T-helper 2 cell treated with Interferon-gamma antibody and Interleukin-4, amounts not matched to agents 100 ng/mL and 5 ng/mL, for 36 hours (primary cell): ENCODE data around the gene KIF5B. TPM values are rescaled to one million over a fixed set of nuclear protein-coding genes. Genes with fewer than 3 reads are reported as not detected.
"Not testable (repeated sequence)": the region's sequence is repeated elsewhere in the genome, so short reads cannot be mapped to it uniquely, and the experiment has no call there.

Source experiments
- intact Hi-C: fragments of 100-400 bp; cut with micrococcal nuclease; formaldehyde crosslinking; loops from one replicate; pipeline ENCODE4 v1.15.1; 2023
- total RNA-seq: library from RNA; stranded (reverse); gene quantifications from 2 replicates; pipeline ENCODE4 v1.2.3, GENCODE V29; 2022

Gene KIF5B
- total RNA-seq, 1 donor from 2014 or later, result 70.4 TPM

- intact Hi-C loops, result not testable (repeated sequence)
These were observed 86.4 kb downstream of the KIF5B start for GRCh38 chr10:31969847-31970246.

DNA sequence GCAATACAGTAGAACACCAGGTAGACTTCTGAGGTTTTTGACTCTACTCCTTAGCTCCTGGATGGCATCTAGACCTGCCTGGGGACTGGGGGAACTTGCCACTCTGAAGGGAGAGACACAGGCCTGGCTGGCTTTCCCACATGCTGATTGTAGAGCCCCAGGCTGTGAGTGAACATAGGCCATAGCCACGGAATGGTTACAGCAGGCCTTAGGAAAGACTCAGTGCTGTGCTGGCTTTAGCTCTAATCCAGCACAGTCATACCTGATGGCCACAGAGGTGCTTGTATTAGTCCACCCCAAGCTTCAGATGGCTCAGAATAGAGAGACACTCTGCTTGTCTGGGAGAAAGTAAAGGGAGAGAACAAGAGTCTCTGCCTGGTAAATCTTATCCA, 92.6 kb downstream of the KIF5B start:
- intact Hi-C loops, result no loop called here

DNA sequence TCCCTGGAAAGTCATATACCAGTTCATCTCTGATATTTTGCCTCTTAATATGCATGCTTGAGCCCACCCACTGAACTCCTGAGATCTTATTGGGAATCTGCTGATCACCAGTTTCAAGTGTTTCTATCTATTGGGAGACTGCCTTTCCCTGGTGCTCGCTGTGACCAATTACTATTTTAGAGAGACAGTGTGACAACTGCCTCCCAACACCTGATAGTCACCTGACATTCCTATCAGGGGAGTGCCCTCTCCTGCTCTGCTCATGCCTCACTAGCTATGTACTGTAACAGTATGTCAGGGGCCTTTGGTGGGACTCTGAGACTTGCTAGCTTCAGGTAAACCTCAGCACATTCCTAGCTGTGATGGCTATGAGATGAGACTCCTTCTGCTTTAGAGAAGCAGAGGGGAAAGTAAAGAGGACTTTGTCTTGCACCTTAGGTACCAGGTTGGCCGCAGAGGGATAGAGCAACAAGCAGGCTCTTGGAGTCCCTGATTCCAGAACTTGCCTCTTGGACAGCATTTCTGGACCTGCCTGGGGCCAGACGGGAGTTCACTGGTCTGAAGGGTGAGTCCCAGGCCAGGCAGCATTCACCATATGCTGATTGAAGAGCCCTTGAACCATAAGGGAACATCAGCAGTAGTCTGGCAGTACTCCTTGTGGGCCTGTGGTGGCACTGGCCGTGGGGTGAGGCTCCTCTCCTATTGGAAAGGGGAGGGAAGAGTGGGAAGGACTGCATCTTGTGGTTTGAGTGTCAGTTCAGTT, 93.2 kb downstream of the KIF5B start:
- intact Hi-C loops, result no loop called here

GRCh38 chr10:31961277-31962074, 94.7 kb downstream of the KIF5B start:
- intact Hi-C loops, result no loop called here

DNA sequence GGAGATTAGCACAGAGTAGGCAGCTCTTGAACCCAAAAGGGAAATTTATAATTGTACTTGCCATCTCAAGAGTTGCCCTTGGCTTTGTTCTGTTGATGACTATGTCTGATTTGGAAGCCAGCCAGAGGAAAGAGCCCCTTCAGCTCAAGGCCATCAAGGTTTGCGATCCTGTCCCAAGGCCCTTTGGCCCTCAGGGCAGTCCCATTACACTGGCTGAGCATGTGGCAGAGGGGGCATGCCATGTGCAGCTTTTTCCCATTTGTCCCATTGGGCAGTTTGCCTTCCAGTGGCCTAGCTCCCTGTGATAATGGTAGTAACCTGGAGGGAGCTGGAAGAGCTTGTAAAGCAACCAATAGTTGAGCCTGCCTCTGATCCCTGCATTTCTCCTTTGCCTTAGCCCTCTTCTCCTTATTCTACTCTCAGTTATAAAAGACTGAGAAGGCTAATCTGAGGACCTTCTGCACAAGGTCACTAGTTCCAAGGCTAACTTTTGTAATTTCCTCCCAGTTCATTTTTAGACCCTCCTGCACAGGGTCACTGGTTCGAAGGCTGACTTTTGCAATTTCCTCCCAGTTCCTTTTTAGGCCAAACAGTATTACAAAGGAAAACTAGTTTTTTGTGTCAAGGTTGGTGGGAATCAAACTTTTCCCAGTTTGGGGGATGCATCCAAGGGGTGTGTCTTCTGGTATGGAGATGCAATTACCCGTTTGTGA, 96.6 kb downstream of the KIF5B start:
- intact Hi-C loops, result no loop called here

Other genes with a start within 250 kb of the KIF5B start
- gene ARHGAP12, start 127.6 kb downstream of the KIF5B start, total RNA-seq, result 5.3 TPM in 2 replicates